Lung microvascular endothelial cell (primary cell): ENCODE data around the gene LSM7. TPM values are rescaled to one million over a fixed set of nuclear protein-coding genes. Genes with fewer than 3 reads are reported as not detected.

Experiments used
- DNase-seq, 2 donors: peaks; one replicate each; pipeline versions ENCODE4 v3.0.0 to v3.0.0-alpha.2; 2010; ENCODE audit warnings: low read depth in 2 of 2
- total RNA-seq: library from RNA; depleted of rRNA; stranded (reverse); fragments of >200 nt; gene quantifications from 2 replicates; pipeline ENCODE4 v1.2.1, GENCODE V29; 2014

LSM7 gene
- total RNA-seq, 1 donor from 2014 or later: 79.4 TPM

DNA sequence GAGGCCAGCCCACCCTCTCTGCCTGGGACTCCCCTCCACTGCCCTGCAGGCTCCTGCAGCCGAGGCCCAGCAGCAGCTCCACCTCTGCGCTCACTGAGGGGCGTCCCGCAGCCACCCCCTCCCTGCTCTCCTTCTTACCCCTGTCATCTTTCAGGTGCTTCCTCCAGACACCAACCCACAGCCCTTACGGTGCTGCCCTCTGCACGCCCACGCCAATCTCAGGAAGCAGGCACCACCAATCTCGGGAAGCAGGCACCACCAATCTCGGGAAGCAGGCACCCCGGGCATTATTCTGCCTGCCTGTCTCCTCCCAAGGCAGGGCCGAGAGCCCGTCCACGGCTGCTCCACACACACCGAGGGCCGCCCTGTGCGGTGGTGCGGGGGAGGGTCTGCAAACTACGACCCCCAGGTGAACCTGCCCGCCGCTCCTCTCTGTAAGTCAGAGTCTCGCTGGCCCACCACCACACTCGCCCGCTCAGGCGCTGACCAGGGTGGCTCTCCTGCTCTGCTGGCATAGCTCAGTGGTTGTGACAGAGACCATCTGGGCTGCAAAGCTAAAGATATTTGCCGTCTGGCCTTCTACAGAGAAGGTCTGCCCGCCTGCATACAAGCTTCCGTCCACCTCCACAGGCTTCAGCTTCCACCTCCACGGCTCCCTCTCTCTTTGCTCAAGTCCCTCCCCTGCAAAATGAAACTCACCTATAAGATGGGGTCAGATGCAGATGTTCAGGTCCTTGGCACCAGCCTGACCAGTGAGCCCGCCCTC is 2.9 kb downstream of the LSM7 start:
- DNase-seq: no peak

GRCh38 chr19:2324220-2324948 is 4.0 kb downstream of the LSM7 start:
- DNase-seq: no peak

DNA sequence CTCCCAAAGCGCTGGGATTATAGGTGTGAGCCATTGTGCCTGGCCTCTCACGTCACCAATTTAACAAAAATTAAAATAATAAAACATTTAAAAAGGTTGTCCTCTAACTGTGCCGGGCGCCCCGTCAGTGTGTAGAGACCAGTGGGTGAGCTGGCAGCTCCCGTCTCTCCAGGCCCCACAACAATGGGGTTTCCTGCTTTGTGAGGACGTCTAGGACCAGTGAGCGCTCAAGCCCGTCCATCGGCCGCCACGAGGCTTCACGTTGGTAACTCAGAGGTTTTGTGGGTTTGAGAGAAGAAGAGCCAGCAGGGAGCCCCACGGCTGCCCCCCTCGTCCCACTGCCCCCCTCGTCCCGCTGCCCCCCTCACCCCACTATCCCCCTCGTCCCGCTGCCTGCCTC is 4.7 kb downstream of the LSM7 start:
- no peak for DNase-seq

DNA sequence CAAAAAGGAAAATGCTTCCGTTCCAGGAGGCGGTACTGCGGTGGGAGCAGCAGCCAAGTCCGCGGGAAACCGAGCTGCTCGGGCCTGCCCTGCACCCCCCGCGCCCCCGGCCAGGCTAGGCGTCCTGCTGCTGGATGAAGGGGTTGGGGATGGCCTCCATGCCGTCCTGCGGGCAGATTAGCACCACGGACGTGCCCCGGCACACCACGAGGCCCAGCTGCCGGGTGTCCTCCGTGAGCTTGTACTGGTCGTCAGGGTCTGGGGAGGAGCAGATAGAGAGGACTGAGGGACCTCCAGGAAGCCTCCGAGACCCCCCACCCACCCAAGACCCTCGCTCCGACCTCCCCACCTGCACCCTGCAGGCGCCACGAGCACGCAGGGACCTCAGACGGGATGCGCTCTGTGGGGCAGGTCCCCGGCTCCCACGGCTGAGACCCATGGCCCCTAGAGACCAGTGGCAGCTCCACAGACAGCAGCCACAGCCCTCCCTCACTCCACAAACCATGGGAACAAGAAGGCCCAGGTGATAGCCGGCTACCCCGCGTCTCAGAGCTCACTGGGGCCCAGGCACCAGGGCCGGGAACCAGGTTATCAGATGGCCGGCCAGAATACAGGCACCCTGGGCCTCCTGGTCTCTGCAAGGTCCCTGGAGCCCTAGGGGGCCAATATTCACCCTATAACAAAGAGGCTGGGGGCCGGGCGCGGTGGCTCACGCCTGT is 6.7 kb downstream of the LSM7 start:
- DNase-seq: no peak

GRCh38 chr19:2320939-2321338 is 7.4 kb downstream of the LSM7 start:
- no peak for DNase-seq

- DNase-seq: no peak
These were observed 8.3 kb downstream of the LSM7 start for GRCh38 chr19:2320049-2320448.

DNA sequence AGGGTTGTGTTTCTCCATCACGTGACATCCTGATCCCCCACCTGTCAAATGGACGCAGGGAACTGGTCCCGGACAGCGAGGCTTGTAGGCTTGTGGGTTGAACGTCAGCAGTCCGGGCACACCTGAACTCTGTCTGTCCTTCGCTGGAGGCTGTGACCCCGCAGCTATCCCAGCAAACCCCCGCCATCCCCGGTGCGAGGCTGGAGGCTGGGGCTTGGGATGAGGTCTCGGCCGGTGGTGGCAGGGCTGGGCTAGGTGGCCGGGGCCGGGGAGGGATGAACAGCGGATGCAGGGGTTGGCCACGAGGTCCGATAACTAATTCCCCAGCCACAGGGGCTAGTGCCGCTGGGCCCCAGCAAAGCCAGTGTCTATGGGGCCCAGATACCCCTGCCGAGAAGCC is 8.8 kb downstream of the LSM7 start:
- no peak for DNase-seq

- no peak for DNase-seq
These were observed 9.5 kb downstream of the LSM7 start for GRCh38 chr19:2318923-2319322.

GRCh38 chr19:2317756-2318155 is 10.6 kb downstream of the LSM7 start:
- no peak for DNase-seq

- DNase-seq: no peak
These were observed 11.1 kb downstream of the LSM7 start for GRCh38 chr19:2317300-2317699.

- DNase-seq: peak; percentile 68 to 77
These were observed 12.5 kb downstream of the LSM7 start for GRCh38 chr19:2315818-2316353.

- no peak for DNase-seq
These were observed 13.1 kb downstream of the LSM7 start for GRCh38 chr19:2315121-2315817.

- DNase-seq: no peak
These were observed 15.4 kb downstream of the LSM7 start for GRCh38 chr19:2312820-2313501.

DNA sequence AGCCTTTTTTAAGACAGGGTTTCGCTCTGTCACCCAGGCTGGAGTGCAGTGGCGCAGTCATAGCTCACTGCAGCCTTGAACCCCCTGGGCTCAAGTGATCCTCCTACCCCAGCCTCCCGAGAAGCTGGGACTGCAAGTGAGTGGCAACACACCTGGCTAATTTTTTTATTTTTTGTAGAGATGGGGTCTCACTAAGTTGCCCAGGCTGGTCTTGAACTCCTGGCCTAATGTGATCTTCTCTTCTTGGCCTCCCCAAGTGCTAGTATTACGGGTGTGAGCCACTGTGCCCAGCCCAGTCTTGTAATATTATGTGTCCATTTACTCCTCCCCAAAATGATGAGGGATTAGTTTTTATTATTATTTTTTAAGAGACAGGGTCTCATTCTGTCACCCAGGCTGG is 17.3 kb downstream of the LSM7 start:
- no peak for DNase-seq

DNA sequence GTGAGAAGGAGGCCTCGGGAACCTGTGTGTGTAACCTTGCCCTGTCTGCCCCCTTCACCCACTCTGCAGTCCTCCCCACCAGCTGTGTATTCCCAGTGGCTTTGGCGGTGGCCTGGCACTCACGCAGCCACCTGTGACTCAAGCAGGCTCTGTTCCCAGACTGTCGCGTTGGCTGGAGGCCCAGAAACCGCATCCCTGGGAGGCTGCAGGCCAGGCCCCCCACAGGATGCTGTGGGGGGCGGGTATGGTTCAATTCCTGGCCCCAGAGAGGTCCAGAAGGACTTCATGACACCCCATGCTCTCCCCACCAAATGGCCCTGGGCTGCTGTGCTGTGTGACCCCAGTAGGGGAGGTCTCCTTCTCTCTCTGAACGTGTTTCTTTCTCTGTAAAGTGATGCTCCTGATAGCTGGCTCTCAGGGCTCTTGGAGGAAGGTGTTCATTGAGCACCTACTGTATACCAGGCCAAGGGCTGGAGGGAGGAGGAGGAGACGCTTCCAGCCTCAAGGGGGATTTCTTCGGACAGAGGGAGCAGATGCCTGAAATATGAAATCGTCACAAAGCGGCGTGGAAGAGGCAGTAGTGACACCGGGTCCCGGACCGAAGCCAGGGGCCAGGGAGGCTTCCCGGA is 18.5 kb downstream of the LSM7 start:
- DNase-seq: peak in 1 of 2 donors; percentile 50

GRCh38 chr19:2308114-2308556 is 20.3 kb downstream of the LSM7 start, which contains the start of gene LINGO3:
Gene LINGO3 (minus strand): TSS chr19:2308154. CDS start chr19:2291776, 16,378 bp downstream.
- no peak for DNase-seq

DNA sequence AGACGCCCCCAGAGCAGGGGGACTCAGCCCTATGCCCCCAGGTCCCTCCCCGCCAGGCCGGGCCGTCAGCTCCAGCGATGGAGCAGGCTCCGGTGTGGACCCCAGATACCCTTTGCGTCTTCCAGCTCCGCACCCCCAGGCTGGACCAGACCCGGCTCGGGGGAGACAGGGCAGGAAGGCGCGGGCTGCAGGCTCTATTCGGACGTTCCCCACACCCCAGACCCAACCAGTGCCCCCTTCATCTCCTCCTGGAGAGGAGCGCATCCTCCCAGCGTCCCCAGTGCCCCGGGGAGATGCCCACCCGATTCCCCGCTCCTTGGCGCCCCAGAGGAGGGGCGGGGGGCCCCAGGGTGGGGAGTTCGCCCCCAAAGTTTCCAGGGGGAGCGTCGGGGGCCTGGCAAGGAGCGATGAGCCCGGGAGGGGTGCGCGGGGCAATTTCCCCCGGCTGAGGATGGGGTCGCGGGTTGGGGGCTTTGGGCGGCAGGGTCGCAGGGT is 20.8 kb downstream of the LSM7 start:
- no peak for DNase-seq

GRCh38 chr19:2306971-2307370 is 21.4 kb downstream of the LSM7 start:
- DNase-seq: no peak

GRCh38 chr19:2306281-2306806 is 22.0 kb downstream of the LSM7 start:
- DNase-seq: no peak
